Peyer's patch (tissue), 4 donors: ENCODE results near the gene BBS1.

ENCODE experiments used
- POLR2A ChIP-seq, 2 donors: fragments of 450-650 bp; IDR thresholded peaks; one replicate each; pipeline ENCODE4 v1.5.1; 2017; ENCODE audit warnings: antibody characterized with exemption in 2 of 2, mild to moderate bottlenecking in 2 of 2, moderate library complexity in 2 of 2
- TF ChIP-seq, protein P1 (sequence below), 6 experiments: fragments of 450-650 bp in 4 of 6; fragments of 200-600 bp in 2 of 6; sonication (generic) in 1 of 6; IDR thresholded peaks; one replicate each; pipeline ENCODE4 v1.5.1; 2017 to 2019; ENCODE audit warnings: antibody characterized with exemption in 6 of 6, mild to moderate bottlenecking in 3 of 6, moderate library complexity in 1 of 6

DNA sequence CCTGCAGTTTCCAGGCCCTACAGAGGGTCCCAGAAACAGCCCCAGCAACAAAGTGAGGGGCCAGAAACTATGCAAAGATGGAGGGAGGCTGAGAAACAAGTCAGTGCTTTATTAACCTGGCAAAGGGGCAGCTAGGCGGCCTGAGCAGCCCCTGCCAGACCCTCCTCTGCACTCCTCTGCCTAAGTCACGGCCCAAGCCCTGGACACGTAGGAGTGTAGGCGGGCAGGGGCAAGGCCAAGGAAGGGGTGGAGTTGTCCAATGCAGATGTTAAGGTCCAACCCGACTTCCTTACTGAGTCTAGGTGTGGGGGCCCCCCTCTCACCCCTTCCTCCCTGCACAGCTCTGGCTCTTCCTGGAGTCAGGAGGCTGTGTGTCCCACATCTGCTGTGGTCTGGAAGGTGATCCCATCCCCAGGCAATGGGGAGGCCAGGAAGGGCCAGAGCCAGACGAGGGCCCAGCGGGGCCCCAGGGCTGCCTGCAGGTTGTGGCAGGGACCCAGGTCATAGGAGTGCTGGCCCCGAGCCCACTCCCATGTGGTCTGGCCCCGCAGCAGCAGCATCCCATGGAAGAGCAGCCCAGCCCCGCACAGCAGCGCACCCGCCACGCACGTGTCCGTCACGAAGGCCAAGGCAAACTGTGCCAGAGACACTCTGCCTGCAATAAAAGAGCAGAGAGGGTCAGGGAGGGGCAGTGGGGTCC lies 28.9 kb downstream of the BBS1 start:
- TF ChIP-seq, protein P1, sequence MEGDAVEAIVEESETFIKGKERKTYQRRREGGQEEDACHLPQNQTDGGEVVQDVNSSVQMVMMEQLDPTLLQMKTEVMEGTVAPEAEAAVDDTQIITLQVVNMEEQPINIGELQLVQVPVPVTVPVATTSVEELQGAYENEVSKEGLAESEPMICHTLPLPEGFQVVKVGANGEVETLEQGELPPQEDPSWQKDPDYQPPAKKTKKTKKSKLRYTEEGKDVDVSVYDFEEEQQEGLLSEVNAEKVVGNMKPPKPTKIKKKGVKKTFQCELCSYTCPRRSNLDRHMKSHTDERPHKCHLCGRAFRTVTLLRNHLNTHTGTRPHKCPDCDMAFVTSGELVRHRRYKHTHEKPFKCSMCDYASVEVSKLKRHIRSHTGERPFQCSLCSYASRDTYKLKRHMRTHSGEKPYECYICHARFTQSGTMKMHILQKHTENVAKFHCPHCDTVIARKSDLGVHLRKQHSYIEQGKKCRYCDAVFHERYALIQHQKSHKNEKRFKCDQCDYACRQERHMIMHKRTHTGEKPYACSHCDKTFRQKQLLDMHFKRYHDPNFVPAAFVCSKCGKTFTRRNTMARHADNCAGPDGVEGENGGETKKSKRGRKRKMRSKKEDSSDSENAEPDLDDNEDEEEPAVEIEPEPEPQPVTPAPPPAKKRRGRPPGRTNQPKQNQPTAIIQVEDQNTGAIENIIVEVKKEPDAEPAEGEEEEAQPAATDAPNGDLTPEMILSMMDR (IDR thresholded peaks at IDR 0.05), result no peak
- no peak for TF ChIP-seq POLR2A (IDR thresholded peaks at IDR 0.05)
